ENCODE measurements around the gene ATG9A. TPM values are rescaled to one million over a fixed set of nuclear protein-coding genes. Genes with fewer than 3 reads are reported as not detected.
A peak's percentile ranks its signal among the peaks of the same experiment; 100 is the strongest.

The ATG9A gene
- total and polyA plus RNA-seq, 2 donors (not counting 3 experiments of a cell fraction or from before 2014, with no cell fraction given) = 65.5 to 95.0 TPM

DNA sequence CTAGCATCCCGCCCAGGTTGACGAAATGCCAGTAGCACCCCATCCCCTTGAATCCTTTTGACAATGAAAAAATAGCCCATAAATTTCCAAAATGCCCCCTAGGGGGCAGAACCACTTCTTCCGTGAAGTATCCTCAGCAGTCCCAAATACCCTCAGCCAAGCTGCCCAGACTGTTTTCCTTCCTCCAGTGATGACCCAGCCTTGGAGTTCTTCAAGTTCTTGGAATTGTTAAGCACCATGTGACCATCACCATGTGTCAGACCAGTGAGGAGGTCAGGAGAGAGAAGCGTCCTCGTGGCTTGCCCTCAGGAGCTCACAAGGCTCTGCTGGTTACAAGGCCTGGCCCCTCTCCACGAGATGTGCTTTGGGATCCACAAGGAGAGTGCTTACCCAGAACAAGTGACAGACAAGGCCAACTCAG is 58.2 kb downstream of the ATG9A start:
- H3K9me3 ChIP-seq (replicated peaks; ENCODE audit: control insufficient read depth, insufficient read depth, low read length) = no peaks in the 10 kb centered on the region
- no peaks in the 10 kb centered on the region for H3K4me1 ChIP-seq (ENCODE audit: control insufficient read depth, extremely low read depth, insufficient read depth, low read length)
- intact Hi-C loops (cut with micrococcal nuclease) = loop anchor here (1.0 kb wide), 3 partner anchors 11 to 127 kb away; partner anchors contain the start of gene NHEJ1
- peaks cover 0 to 19% of the 10 kb centered on the region in 2 experiments for H3K36me3 ChIP-seq (ENCODE audit: control insufficient read depth in 2 of 2, extremely low read depth in 1 of 2, insufficient read depth in 2 of 2, low read length in 2 of 2)
- H3K79me2 ChIP-seq (ENCODE audit: control insufficient read depth, insufficient read depth, low read length) = peaks cover 5% of the 10 kb centered on the region
- CTCF ChIA-PET = interaction anchor here (0.6 to 5.2 kb wide), 19 partner anchors 10 to 180 kb away, joined by 3 to 32 read pairs (median 5); partner anchors contain the start of genes ABCB6, ANKZF1, GLB1L and NHEJ1
- POLR2A ChIA-PET = interaction anchor here (0.6 kb wide), 2 partner anchors 16 to 40 kb away, joined by 4 to 7 read pairs; no protein-coding TSS in a partner anchor
- no peak overlapping the region for H3K4me2 ChIP-seq (ENCODE audit: insufficient read depth, low read length)
- no peaks in the 10 kb centered on the region for H3K27me3 ChIP-seq (ENCODE audit: control insufficient read depth in 2 of 2, insufficient read depth in 2 of 2, low read length in 2 of 2)
- BruUV-seq (replicated peaks) = no TSS peak
- no peak overlapping the region for H3K27ac ChIP-seq (ENCODE audit: insufficient read depth, low read depth, low read length)
- H2AFZ ChIP-seq (ENCODE audit: low read depth, low read length) = no peak overlapping the region
- TF ChIP-seq, protein P1, sequence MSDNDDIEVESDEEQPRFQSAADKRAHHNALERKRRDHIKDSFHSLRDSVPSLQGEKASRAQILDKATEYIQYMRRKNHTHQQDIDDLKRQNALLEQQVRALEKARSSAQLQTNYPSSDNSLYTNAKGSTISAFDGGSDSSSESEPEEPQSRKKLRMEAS (IDR thresholded peaks at IDR 0.05; ENCODE audit: insufficient read depth, insufficient read length) = peak; percentile 79
- TF ChIP-seq, protein P2, sequence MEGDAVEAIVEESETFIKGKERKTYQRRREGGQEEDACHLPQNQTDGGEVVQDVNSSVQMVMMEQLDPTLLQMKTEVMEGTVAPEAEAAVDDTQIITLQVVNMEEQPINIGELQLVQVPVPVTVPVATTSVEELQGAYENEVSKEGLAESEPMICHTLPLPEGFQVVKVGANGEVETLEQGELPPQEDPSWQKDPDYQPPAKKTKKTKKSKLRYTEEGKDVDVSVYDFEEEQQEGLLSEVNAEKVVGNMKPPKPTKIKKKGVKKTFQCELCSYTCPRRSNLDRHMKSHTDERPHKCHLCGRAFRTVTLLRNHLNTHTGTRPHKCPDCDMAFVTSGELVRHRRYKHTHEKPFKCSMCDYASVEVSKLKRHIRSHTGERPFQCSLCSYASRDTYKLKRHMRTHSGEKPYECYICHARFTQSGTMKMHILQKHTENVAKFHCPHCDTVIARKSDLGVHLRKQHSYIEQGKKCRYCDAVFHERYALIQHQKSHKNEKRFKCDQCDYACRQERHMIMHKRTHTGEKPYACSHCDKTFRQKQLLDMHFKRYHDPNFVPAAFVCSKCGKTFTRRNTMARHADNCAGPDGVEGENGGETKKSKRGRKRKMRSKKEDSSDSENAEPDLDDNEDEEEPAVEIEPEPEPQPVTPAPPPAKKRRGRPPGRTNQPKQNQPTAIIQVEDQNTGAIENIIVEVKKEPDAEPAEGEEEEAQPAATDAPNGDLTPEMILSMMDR (IDR thresholded peaks at IDR 0.05; ENCODE audit: extremely low read depth in 1 of 2, insufficient read depth in 1 of 2, low read depth in 1 of 2, low read length in 2 of 2) = peak; percentile 69 to 83
- TF ChIP-seq POLR2AphosphoS5 (IDR thresholded peaks at IDR 0.05; ENCODE audit: insufficient read depth, low read depth, low read length) = no peak
- no peak overlapping the region for H3K9ac ChIP-seq (replicated peaks; ENCODE audit: extremely low read depth, insufficient read depth, low read length)
- FAIRE-seq (peak; percentile 78), DNase-seq (ENCODE audit: low read depth, low spot score) (peak; percentile 76)
- H4K20me1 ChIP-seq (replicated peaks; ENCODE audit: control insufficient read depth, extremely low read depth, insufficient read depth, low read length) = peaks cover 3% of the 10 kb centered on the region
- H3K9me1 ChIP-seq (replicated peaks; ENCODE audit: control insufficient read depth, extremely low read depth, insufficient read depth, low read length) = no peaks in the 10 kb centered on the region
- dilution Hi-C loops (cut with MboI; ENCODE audit: extremely low pct_ligation_motif_present, low sequenced_read_pairs) = no loop called here
- no peak overlapping the region for H3K4me3 ChIP-seq (replicated peaks in 1 of 3; ENCODE audit: insufficient read depth in 1 of 3, low read depth in 1 of 3, low read length in 3 of 3)

All from endothelial cell of umbilical vein (primary cell).